Astrocyte of the cerebellum (primary cell): Measurements from ENCODE around the gene SLC22A13.

ENCODE experiments used
- DNase-seq: peaks from one replicate; pipeline ENCODE4 v3.0.0-alpha.2; 2011; ENCODE audit warnings: low read depth
- H3K4me3 ChIP-seq: 2 replicates; pipeline ENCODE4 v1.5.1; 2011; ENCODE audit warnings: mild to moderate bottlenecking, low read depth, low read length, moderate library complexity
- in situ Hi-C: cut with HindIII; loops from 2 replicates; pipeline ENCODE4 v1.10.0; 2017; ENCODE audit warnings: low sequenced_read_pairs
- TF ChIP-seq, protein P1 (sequence below): IDR thresholded peaks from 2 replicates; pipeline ENCODE4 v1.5.1; 2012; ENCODE audit warnings: low read length, low read depth, moderate library complexity, mild to moderate bottlenecking; ENCODE audit errors: missing control alignments

Gene SLC22A13

DNA sequence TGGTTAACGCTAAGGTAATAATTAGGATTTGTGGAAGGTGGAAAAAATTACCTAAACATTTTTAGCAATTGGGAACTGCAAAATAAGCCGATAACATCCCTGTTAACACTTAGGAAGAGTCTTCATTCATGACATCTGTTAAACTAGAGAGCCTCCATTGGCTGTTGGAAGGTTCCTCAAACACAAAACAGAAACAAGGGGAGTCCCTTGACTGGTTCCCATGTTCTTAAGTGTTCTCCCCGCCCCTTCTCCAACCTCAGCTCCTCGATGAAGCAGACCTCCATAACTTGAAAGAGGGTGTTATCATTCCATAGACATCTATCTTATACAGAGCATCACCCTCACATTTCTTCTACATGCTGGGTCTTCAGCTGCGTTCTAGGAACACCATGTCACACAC is 2.5 kb downstream of the SLC22A13 start:
- no peak overlapping the region for H3K4me3 ChIP-seq
- no peak for DNase-seq
- in situ Hi-C loops, result no loop called here
- TF ChIP-seq, protein P1, sequence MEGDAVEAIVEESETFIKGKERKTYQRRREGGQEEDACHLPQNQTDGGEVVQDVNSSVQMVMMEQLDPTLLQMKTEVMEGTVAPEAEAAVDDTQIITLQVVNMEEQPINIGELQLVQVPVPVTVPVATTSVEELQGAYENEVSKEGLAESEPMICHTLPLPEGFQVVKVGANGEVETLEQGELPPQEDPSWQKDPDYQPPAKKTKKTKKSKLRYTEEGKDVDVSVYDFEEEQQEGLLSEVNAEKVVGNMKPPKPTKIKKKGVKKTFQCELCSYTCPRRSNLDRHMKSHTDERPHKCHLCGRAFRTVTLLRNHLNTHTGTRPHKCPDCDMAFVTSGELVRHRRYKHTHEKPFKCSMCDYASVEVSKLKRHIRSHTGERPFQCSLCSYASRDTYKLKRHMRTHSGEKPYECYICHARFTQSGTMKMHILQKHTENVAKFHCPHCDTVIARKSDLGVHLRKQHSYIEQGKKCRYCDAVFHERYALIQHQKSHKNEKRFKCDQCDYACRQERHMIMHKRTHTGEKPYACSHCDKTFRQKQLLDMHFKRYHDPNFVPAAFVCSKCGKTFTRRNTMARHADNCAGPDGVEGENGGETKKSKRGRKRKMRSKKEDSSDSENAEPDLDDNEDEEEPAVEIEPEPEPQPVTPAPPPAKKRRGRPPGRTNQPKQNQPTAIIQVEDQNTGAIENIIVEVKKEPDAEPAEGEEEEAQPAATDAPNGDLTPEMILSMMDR, result no peak

DNA sequence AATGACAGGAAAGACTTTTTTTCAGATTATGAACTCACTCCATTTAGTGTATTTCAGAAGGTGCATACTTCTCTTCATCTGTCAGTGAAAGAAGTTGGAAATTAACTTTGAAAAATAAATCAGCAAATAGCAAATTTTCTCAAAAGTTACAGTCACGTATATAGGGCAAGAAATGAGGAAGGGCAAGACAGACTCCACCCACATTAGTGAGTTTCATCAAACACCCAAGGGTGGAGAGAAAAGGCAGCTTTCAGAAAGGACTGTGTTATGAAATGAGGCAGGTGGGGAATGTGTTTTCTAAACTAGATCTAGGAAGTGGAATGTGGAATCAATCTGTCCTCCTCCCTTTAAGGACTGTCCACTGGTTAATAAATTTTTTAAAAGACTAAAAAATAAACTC is 2.9 kb downstream of the SLC22A13 start:
- no peak for DNase-seq
- in situ Hi-C loops, result no loop called here
- TF ChIP-seq, protein P1, result no peak
- H3K4me3 ChIP-seq, result no peak overlapping the region

DNA sequence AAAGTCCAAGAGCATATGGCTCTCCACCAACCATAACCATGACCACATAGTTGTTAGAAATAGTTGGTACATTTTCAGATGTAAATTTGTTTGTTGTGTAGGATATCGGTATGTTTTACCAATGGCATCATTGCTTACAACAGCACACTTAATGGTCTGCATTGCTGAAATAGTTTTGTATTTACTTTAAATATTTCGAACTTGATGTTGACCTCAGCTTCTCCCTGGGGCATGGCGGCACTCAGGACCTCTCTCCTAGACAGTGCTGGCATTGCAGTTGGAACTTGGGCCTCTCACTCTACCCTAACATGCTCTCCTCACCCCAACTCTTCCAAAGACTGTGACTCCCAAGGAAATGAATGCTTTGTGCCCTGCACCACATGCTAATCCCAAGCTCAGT is 5.0 kb downstream of the SLC22A13 start:
- no peak overlapping the region for H3K4me3 ChIP-seq
- DNase-seq, result no peak
- TF ChIP-seq, protein P1, result no peak
- in situ Hi-C loops, result no loop called here

DNA sequence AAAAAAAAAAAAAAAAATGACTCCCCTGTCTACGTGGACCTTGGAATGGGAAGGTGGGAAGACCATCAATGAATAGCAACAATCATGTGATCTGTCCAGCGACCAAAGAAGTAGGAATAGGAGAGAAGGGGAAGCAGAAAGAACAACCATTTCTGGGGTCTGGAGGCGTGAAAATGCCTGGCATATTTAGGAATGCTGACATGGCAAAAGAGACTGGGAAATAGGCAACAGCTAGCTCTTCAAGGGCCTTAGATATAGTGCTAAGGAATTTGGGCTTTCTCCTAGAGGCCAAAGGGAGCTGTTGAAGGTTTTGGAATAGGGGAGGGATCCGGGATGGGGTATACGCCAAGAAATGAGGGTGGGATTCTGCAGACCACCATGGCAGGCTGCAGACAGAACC is 5.9 kb downstream of the SLC22A13 start:
- no peak for DNase-seq
- H3K4me3 ChIP-seq, result no peak overlapping the region
- TF ChIP-seq, protein P1, result no peak
- in situ Hi-C loops, result no loop called here

DNA sequence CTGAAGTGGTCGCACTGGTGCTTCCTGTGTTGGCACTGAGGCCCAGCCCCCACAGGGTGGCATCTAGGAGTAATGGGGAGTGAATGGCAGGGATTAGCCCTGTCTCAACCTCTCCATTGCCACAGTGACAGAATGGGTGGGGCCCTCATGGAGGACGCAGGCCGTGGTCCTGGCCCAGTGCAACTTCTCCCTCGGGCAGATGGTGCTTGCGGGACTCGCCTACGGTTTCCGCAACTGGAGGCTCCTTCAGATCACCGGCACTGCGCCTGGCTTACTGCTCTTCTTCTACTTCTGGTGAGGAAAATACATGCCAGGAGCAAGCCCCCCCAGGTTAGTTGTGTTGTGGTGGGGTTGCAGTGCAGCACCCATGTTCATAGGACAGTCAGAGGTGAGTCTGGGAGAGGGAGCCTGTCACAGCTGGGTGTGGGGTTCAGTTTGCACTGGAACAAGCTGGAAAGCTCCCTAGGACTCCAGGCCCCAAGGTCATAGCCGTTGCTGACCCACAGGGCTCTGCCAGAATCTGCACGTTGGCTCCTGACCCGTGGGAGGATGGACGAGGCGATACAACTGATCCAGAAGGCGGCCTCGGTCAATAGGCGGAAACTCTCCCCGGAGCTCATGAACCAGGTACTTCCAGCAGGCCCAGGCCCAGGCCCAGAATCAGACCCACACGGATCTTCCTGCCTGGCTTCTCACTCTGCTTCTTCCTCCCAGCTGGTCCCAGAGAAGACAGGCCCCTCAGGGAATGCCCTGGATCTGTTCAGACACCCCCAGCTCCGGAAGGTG is 9.4 kb downstream of the SLC22A13 start:
- H3K4me3 ChIP-seq, result no peak overlapping the region
- no peak for DNase-seq
- in situ Hi-C loops, result no loop called here
- TF ChIP-seq, protein P1, result no peak

DNA sequence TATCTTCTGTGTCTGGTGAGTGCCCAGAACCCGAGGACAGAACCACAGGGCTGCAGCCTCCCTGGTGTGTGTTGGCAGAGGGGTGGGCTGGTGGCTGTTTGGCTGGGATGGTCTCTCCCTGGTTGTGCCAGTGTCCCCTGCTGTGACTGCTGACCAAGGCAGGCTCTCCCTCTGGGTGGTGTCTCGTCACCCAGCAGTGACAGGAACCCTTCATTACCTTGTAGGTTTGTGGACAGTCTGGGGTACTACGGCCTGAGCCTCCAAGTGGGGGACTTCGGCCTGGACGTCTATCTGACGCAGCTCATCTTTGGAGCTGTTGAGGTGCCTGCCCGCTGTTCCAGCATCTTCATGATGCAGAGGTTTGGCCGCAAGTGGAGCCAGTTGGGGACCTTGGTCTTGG is 10.0 kb downstream of the SLC22A13 start:
- no peak for DNase-seq
- TF ChIP-seq, protein P1, result no peak
- in situ Hi-C loops, result no loop called here
- no peak overlapping the region for H3K4me3 ChIP-seq
